WI38 (cell line): Measurements from ENCODE around the gene ESPNL.

Source experiments
- H3K4me3 ChIP-seq: 2 replicates; pipeline ENCODE4 v1.5.1; 2011; ENCODE audit warnings: low read depth, mild to moderate bottlenecking, control low read depth, low read length
- CTCF ChIP-seq: IDR thresholded peaks from 2 replicates; pipeline ENCODE4 v1.5.1; 2012; ENCODE audit warnings: low read depth, mild to moderate bottlenecking, control low read depth, low read length

Gene ESPNL

GRCh38 chr2:238130111-238130695 is 30.1 kb downstream of the ESPNL start:
- TF ChIP-seq CTCF: no peak
- no peak overlapping the region for H3K4me3 ChIP-seq

- no peak overlapping the region for H3K4me3 ChIP-seq
- TF ChIP-seq CTCF: no peak
Observed at GRCh38 chr2:238130696-238131628, 30.8 kb downstream of the ESPNL start.

GRCh38 chr2:238131761-238132462 is 31.8 kb downstream of the ESPNL start:
- no peak overlapping the region for H3K4me3 ChIP-seq
- TF ChIP-seq CTCF: no peak

- no peak overlapping the region for H3K4me3 ChIP-seq
- no peak for TF ChIP-seq CTCF
Observed at GRCh38 chr2:238132463-238133450, 32.6 kb downstream of the ESPNL start.

GRCh38 chr2:238133499-238134392 is 33.6 kb downstream of the ESPNL start:
- no peak overlapping the region for H3K4me3 ChIP-seq
- no peak for TF ChIP-seq CTCF

- H3K4me3 ChIP-seq: no peak overlapping the region
- no peak for TF ChIP-seq CTCF
Observed at GRCh38 chr2:238134393-238134785, 34.2 kb downstream of the ESPNL start.
